Measurements from ENCODE around the gene FXYD6.

- TF ChIP-seq CTCF (IDR thresholded peaks at IDR 0.05; ENCODE audit: insufficient read depth, low read length) = no peak
- TF ChIP-seq POLR2AphosphoS5 (IDR thresholded peaks at IDR 0.05; ENCODE audit: low read depth) = no peak
- TF ChIP-seq SPI1 (IDR thresholded peaks at IDR 0.05; ENCODE audit: borderline replicate concordance, low read depth) = no peak
These were observed 31.0 kb upstream of the FXYD6 start for GRCh38 chr11:117907276-117908108.
